Measurements from ENCODE around the gene SAMD4A.
"Not testable (repeated sequence)": the region's sequence is repeated elsewhere in the genome, so short reads cannot be mapped to it uniquely, and the experiment has no call there.

The SAMD4A gene

GRCh38 chr14:54597795-54598443 lies 31.0 kb downstream of the SAMD4A start:
- no peak for DNase-seq (ENCODE audit: low read depth)

GRCh38 chr14:54599966-54600716 lies 33.2 kb downstream of the SAMD4A start:
- DNase-seq (ENCODE audit: low read depth) = no peak

GRCh38 chr14:54600717-54601109 lies 33.8 kb downstream of the SAMD4A start:
- no peak for DNase-seq (ENCODE audit: low read depth)

- no peak for DNase-seq (ENCODE audit: low read depth)
Measured at GRCh38 chr14:54603362-54603761, 36.4 kb downstream of the SAMD4A start.

- no peak for DNase-seq (ENCODE audit: low read depth)
Measured at GRCh38 chr14:54606178-54606577, 39.2 kb downstream of the SAMD4A start.

GRCh38 chr14:54606631-54607133 lies 39.8 kb downstream of the SAMD4A start:
- no peak for DNase-seq (ENCODE audit: low read depth)

GRCh38 chr14:54609576-54609975 lies 42.6 kb downstream of the SAMD4A start:
- no peak for DNase-seq (ENCODE audit: low read depth)

GRCh38 chr14:54610051-54610977 lies 43.4 kb downstream of the SAMD4A start:
- no peak for DNase-seq (ENCODE audit: low read depth)

- no peak for DNase-seq (ENCODE audit: low read depth)
Measured at GRCh38 chr14:54614296-54614695, 47.4 kb downstream of the SAMD4A start.

- no peak for DNase-seq (ENCODE audit: low read depth)
Measured at GRCh38 chr14:54617467-54617866, 50.5 kb downstream of the SAMD4A start.

GRCh38 chr14:54621686-54622085 lies 54.8 kb downstream of the SAMD4A start:
- DNase-seq (ENCODE audit: low read depth) = no peak

GRCh38 chr14:54622192-54622958 lies 55.4 kb downstream of the SAMD4A start:
- no peak for DNase-seq (ENCODE audit: low read depth)

GRCh38 chr14:54623279-54624004 lies 56.5 kb downstream of the SAMD4A start:
- no peak for DNase-seq (ENCODE audit: low read depth)

GRCh38 chr14:54624005-54624358 lies 57.1 kb downstream of the SAMD4A start:
- DNase-seq (ENCODE audit: low read depth) = not testable (repeated sequence)

- no peak for DNase-seq (ENCODE audit: low read depth)
Measured at GRCh38 chr14:54625112-54625511, 58.2 kb downstream of the SAMD4A start.

GRCh38 chr14:54627219-54627539 lies 60.3 kb downstream of the SAMD4A start:
- no peak for DNase-seq (ENCODE audit: low read depth)

- peak; percentile 4 for DNase-seq (ENCODE audit: low read depth)
Measured at GRCh38 chr14:54627540-54628363, 60.8 kb downstream of the SAMD4A start.

GRCh38 chr14:54629183-54629582 lies 62.3 kb downstream of the SAMD4A start:
- no peak for DNase-seq (ENCODE audit: low read depth)

GRCh38 chr14:54629635-54630360 lies 62.9 kb downstream of the SAMD4A start:
- no peak for DNase-seq (ENCODE audit: low read depth)

- DNase-seq (ENCODE audit: low read depth) = no peak
Measured at GRCh38 chr14:54631016-54631415, 64.1 kb downstream of the SAMD4A start.
